Subcutaneous adipose tissue (tissue), 4 donors: ENCODE results near the gene OVOL2. TPM values are rescaled to one million over a fixed set of nuclear protein-coding genes. Genes with fewer than 3 reads are reported as not detected.

Experiments used
- total RNA-seq, 4 donors: library from RNA; depleted of rRNA; stranded (reverse); fragments of >200 nt; gene quantifications; one replicate each; pipeline ENCODE4 v1.1.0, GENCODE V29; 2016
- TF ChIP-seq, protein P1 (sequence below): fragments of 450-650 bp; IDR thresholded peaks from one replicate; pipeline ENCODE4 v1.5.1; 2016; ENCODE audit warnings: low read depth, mild to moderate bottlenecking, control low read depth, antibody characterized with exemption, moderate library complexity

OVOL2 gene
- total RNA-seq, 4 donors from 2014 or later = not detected

DNA sequence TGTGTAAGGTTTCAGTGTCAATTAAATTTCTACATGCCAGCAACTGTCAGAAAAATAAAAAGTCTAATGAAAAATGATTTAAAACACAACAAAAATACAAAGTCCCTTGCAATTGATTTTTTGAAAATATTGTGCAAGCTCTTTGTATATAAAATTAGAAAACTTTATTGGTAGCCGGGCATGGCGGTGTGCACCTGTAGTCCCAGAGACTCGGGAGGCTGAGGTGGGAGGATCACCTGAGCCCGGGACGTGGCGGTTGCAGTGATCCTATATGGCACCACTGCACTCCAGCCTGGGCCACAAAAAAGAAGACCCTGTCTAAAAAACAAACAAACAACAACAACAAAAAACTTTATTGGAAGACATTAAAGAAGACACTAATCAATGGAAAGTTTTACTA lies 6.0 kb upstream of the OVOL2 start:
- TF ChIP-seq, protein P1, sequence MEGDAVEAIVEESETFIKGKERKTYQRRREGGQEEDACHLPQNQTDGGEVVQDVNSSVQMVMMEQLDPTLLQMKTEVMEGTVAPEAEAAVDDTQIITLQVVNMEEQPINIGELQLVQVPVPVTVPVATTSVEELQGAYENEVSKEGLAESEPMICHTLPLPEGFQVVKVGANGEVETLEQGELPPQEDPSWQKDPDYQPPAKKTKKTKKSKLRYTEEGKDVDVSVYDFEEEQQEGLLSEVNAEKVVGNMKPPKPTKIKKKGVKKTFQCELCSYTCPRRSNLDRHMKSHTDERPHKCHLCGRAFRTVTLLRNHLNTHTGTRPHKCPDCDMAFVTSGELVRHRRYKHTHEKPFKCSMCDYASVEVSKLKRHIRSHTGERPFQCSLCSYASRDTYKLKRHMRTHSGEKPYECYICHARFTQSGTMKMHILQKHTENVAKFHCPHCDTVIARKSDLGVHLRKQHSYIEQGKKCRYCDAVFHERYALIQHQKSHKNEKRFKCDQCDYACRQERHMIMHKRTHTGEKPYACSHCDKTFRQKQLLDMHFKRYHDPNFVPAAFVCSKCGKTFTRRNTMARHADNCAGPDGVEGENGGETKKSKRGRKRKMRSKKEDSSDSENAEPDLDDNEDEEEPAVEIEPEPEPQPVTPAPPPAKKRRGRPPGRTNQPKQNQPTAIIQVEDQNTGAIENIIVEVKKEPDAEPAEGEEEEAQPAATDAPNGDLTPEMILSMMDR = no peak

DNA sequence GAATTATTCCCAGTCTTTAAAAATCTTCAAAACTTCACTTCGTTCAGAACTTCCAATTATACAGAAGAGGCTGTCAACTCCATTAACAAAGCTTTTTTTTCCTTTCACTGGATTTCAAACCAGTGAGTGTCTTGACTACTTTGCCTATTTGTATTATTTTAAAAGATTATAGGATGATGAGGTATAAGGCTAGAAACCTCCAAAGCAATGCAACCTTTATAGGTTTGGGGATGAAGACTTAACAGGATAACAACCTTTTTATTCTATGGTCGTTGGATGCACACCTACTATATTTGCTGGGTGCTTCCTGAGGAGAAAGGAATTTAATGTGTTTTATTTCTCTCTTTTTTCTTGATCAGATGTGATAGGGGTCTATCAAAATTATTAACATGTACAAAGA lies 1.9 kb upstream of the OVOL2 start:
- TF ChIP-seq, protein P1 = no peak

DNA sequence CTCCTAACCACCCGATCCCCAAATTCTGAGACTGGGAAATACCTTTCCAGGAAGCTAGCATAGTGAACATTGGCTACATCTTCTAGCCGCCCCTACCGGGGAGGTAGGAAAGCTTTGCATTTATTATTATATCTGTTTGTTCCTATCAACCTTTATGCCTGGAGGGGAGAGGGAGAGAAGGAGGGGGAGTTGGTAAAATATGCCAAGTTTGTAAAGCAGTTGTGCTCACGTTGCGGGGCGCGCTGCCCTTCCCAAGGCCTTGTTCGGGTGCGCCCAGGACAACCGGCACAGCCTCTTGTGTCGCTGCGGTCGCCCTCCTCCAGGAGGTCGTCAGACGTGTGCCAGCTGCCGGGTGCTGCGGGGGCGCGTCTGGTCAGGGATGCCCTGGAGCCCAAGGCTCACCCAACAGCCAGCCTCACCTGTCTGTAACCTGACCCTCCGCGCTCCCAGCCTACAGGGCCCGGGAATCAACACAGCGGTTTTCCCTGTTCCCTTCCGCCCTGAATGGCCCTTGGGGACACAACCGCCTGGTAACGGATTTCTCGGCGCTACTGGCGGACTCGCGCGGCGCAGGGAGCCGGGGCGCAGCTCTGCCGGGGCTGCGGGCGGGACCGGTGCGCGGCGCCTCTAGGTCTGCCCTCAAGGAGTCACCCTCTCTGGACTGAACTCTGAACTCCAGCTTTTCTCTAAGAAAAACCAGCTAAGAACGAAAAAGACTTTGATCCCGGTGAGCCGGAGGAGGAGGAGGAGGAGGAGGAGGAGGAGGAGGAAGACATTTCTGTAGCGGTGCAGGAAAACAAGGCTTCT lies 1.1 kb upstream of the OVOL2 start:
- TF ChIP-seq, protein P1 = no peak

DNA sequence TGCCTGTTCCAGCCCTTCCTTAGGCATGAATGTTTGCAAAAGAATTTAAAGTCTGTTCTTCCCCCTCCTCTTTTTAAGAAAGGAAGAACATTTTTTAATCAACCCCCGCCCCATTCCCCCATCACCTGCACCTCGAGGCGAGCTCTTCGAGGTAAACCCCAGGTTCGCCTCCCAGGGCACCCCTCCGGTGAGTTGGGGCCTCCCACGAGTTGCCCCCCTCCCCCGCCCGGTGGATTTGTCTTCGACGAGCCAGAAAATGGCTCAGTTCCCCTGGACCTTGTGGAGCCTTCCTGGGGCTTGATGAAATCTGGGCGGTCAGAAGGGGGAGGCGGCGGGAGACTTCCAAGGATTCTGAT lies 256 bp upstream of the OVOL2 start:
- TF ChIP-seq, protein P1 = no peak

DNA sequence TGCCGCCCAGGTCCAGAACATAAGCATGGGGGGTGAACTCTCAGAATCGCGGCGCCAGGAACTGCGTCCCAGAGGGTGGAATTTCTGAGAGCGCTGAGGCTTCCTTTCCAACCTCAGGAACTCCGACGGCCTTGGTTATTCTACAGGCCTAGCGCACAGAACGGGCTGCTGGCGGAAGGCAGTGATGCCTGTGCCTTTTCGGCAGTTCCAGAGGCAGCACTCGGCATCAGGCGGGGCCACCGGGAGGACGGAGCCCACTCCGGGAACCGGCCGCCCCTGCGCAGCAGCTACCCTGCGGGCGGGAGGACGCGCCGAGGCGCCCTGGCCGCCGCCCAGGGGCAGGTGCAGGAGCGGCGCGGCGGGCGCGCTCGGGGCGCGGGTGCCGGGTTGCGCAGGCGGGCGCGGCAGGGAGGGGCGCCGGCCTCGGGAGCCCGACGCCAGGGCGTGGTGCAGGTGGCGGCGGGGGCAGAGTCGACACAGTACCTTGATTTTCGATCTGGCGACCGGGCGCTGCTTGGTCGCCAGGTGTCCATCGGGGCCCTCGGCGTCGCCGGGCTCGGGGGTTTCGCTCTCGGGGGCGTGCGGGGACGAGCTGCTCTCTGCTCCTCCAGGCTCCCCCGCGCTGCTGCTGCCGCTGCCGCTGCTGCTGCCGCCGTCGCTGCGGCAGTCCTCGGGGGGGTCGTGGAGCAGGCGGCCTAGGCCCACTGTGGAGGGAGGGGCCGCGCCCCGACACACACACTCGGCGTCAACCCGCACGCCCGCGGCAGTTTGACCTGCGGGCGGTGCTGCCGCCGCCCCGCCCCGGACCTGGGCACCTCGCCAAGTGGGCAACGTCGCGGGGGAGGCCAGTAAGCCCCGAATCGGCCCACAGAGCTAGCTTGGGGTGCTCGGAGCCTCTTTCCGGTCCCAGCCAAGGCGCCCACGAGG lies 1.3 kb downstream of the OVOL2 start:
- TF ChIP-seq, protein P1 = no peak

DNA sequence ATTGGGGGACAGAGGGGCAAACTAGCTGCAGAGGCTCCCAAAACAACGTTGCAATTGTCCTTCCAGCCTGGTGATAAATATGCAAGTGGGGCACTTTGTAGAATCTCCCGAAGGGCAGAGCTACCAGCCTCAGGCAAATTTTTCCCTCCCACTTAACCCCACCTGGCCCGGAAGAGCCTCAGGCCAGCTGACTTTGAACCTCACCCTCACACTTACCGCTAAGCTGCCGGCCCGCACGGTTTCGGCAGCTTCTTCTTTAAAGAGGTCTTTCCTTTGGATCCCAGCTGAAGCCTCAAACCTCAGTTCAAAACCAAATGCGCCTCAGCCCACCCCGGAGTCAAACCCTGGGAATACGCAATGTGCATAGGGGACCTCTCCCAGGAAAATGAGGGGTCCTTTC lies 2.5 kb downstream of the OVOL2 start:
- TF ChIP-seq, protein P1 = no peak

DNA sequence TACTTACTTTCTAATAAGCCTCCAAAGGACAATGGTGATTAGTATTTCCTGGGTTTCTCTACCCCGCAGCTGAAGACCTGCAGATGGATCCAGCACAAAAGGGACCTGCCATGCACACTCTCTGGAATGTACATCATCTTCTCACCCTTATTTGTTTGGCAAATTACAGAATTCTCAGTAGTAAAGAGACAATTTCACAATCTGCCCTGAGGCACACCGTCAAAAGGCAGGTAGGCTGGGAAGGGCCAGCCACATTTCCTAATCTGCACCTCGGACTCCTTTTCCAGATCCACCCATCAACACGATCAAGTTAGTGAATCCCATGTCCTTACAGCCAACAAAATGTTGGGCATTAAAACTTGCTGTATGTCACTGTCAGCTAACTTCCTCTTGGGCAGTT lies 4.9 kb downstream of the OVOL2 start:
- TF ChIP-seq, protein P1 = no peak
